B cell (primary cell): ENCODE results near the gene SPTBN1.

Experiments used
- CTCF ChIP-seq: fragments of 200-600 bp; IDR thresholded peaks from one replicate; pipeline ENCODE4 v1.8.0; 2022; ENCODE audit warnings: antibody characterized with exemption, mild to moderate bottlenecking
- EZH2 ChIP-seq: IDR thresholded peaks from 2 replicates; pipeline ENCODE4 v1.6.1; 2012; ENCODE audit warnings: borderline replicate concordance, low read depth, mild to moderate bottlenecking, moderate library complexity, low read length; ENCODE audit not compliant: insufficient read depth, poor library complexity, severe bottlenecking

GRCh38 chr2:54503192-54503591 is 47.1 kb downstream of the SPTBN1 start:
- TF ChIP-seq CTCF (peak; percentile 16), EZH2 (no peak)
